OCI-LY3 (cell line): Measurements from ENCODE around the gene GALNT1.

Experiments
- H2AFZ ChIP-seq: fragments of 200-600, 300-600 bp; shearing (Covaris generic); 2 replicates; pipeline ENCODE4 v1.6.0; 2014; ENCODE audit warnings: antibody characterized with exemption, low read depth, low read length
- H3K27ac ChIP-seq: fragments of 200-600, 300-600 bp; sonication (generic); 2 replicates; pipeline ENCODE4 v1.5.1; 2014; ENCODE audit warnings: mild to moderate bottlenecking, low read length, moderate library complexity, mixed read lengths
- H3K27me3 ChIP-seq: fragments of 200-600, 300-600 bp; sonication (generic); 2 replicates; pipeline ENCODE4 v1.6.1; 2014; ENCODE audit warnings: low read depth, low read length, mixed read lengths
- H3K36me3 ChIP-seq: fragments of 200-600, 300-600 bp; sonication (generic); replicated peaks from 2 replicates; pipeline ENCODE3; 2014; ENCODE audit warnings: low read depth, low read length, mixed read lengths
- H3K4me1 ChIP-seq: fragments of 300-600, 200-600 bp; sonication (generic); 2 replicates; pipeline ENCODE4 v1.6.1; 2014; ENCODE audit warnings: low read length, mixed read lengths
- H3K4me2 ChIP-seq: fragments of 200-600, 300-600 bp; sonication (generic); 2 replicates; pipeline ENCODE4 v1.6.1; 2014; ENCODE audit warnings: low read length, mixed read lengths
- H3K4me3 ChIP-seq: fragments of 300-600, 200-600 bp; sonication (generic); 2 replicates; pipeline ENCODE4 v1.5.1; 2014; ENCODE audit warnings: antibody characterized with exemption, mild to moderate bottlenecking, low read length, moderate library complexity
- H3K79me2 ChIP-seq: fragments of 300-600, 200-600 bp; shearing (Covaris generic); 2 replicates; pipeline ENCODE4 v1.6.1; 2014; ENCODE audit warnings: mild to moderate bottlenecking, low read length, mixed read lengths
- H3K9ac ChIP-seq: fragments of 300-600, 200-600 bp; shearing (Covaris generic); 2 replicates; pipeline ENCODE4 v1.6.0; 2014; ENCODE audit warnings: mild to moderate bottlenecking, low read length, moderate library complexity
- H3K9me3 ChIP-seq: fragments of 200-600, 300-600 bp; shearing (Covaris generic); 2 replicates; pipeline ENCODE4 v1.6.1; 2014; ENCODE audit warnings: low read length, mixed read lengths; ENCODE audit not compliant: insufficient read depth
- H4K20me1 ChIP-seq: fragments of 200-600, 300-600 bp; sonication (generic); 2 replicates; pipeline ENCODE4 v1.6.1; 2016; ENCODE audit warnings: low read length, mixed read lengths; ENCODE audit not compliant: insufficient read depth
- EZH2phosphoT487 ChIP-seq: fragments of 200-600 bp; shearing (Covaris generic); IDR thresholded peaks from 2 replicates; pipeline ENCODE4 v1.6.1; 2018; ENCODE audit warnings: antibody characterized with exemption, mixed run types, low read depth
- TF ChIP-seq, protein P1 (sequence below): fragments of 200-600, 300-600 bp; sonication (generic); IDR thresholded peaks from 2 replicates; pipeline ENCODE4 v1.5.1; 2014; ENCODE audit warnings: antibody characterized with exemption, low read length, low read depth

The GALNT1 gene

DNA sequence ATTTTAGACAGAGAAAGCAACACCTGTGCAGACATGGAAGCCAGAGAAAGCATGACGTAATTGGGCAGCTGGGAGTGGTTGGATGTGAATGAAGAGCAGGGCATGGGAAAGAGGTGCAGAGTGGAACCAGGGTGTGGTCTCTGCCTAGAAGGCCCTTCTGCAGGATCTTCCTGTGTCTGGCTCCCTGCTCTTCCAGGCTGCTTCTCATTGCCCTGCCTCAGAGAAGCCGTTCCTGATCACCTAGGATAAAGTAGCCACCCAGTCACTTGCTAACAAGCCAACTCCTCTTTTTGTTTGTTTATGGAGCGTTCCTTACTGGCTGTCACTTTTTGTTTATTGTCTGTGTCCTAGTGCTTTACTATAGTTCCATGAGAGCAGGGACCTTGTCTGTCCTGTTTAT, 28.5 kb downstream of the GALNT1 start:
- Histone ChIP-seq H2AFZ (no peak overlapping the region), H3K79me2 (peaks cover 44% of the 10 kb centered on the region), H3K9me3 (no peaks in the 10 kb centered on the region), H3K27ac (no peak overlapping the region), H3K4me2 (no peak overlapping the region), H3K4me3 (no peak overlapping the region), H4K20me1 (peaks cover 3% of the 10 kb centered on the region; the same call in 1 of the 2 replicates), H3K4me1 (no peaks in the 10 kb centered on the region), H3K36me3 (peaks cover 3% of the 10 kb centered on the region), H3K9ac (no peak overlapping the region), H3K27me3 (no peaks in the 10 kb centered on the region)
- TF ChIP-seq, protein P1, sequence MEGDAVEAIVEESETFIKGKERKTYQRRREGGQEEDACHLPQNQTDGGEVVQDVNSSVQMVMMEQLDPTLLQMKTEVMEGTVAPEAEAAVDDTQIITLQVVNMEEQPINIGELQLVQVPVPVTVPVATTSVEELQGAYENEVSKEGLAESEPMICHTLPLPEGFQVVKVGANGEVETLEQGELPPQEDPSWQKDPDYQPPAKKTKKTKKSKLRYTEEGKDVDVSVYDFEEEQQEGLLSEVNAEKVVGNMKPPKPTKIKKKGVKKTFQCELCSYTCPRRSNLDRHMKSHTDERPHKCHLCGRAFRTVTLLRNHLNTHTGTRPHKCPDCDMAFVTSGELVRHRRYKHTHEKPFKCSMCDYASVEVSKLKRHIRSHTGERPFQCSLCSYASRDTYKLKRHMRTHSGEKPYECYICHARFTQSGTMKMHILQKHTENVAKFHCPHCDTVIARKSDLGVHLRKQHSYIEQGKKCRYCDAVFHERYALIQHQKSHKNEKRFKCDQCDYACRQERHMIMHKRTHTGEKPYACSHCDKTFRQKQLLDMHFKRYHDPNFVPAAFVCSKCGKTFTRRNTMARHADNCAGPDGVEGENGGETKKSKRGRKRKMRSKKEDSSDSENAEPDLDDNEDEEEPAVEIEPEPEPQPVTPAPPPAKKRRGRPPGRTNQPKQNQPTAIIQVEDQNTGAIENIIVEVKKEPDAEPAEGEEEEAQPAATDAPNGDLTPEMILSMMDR, result no peak
- no peak for TF ChIP-seq EZH2phosphoT487

DNA sequence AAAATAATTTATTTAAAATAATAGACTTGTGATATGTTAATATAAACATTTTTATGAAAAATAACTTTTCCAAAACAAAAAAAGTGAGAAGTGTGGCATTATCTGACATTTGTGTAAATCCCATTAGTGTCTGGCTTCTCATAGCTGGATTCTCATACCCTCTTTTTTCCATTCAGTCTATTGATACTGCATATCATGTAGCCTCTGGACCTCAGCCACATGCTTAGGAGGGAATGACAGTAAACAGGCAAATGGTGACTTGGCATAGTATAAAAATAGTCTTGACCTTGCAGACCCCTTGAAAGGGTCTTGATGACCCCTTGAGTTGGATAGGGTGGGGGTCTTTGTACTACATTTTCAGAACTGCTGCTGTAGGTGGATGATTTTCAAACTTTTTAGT, 29.2 kb downstream of the GALNT1 start:
- Histone ChIP-seq H3K27me3 (no peaks in the 10 kb centered on the region), H3K4me1 (peaks cover 2% of the 10 kb centered on the region), H3K36me3 (peaks cover 3% of the 10 kb centered on the region), H3K9me3 (no peaks in the 10 kb centered on the region), H2AFZ (no peak overlapping the region), H3K27ac (no peak overlapping the region), H4K20me1 (peaks cover 3% of the 10 kb centered on the region; the same call in 1 of the 2 replicates), H3K79me2 (peaks cover 44% of the 10 kb centered on the region), H3K9ac (no peak overlapping the region), H3K4me3 (no peak overlapping the region), H3K4me2 (no peak overlapping the region)
- TF ChIP-seq, protein P1, result no peak
- TF ChIP-seq EZH2phosphoT487, result no peak

DNA sequence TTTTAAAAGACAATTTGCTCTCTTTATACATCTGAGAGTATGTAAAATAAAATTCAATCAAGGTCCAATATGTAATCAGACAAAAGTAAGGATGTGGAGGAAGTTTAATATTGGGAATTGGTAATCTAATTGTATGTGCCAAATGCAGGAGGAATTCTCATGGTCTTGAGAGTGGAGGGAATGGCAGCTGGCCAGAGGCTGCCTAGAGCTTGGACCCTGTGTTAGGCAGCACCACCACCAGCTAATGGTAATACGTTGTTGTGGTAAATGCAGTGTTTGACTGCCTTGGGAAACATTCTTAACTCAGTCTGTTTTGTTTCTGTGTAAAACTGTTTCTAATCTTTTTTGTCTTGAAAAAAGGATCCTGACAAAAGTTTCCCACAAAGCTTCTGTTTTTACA, 30.0 kb downstream of the GALNT1 start:
- TF ChIP-seq EZH2phosphoT487, result no peak
- TF ChIP-seq, protein P1, result no peak
- no peak overlapping the region for H3K27ac ChIP-seq
- H3K4me2 ChIP-seq, result no peak overlapping the region
- H2AFZ ChIP-seq, result no peak overlapping the region
- H3K36me3 ChIP-seq, result no peaks in the 10 kb centered on the region
- H4K20me1 ChIP-seq, result peaks cover 8% of the 10 kb centered on the region
- H3K27me3 ChIP-seq, result no peaks in the 10 kb centered on the region
- no peak overlapping the region for H3K9ac ChIP-seq
- no peak overlapping the region for H3K4me3 ChIP-seq
- H3K4me1 ChIP-seq, result peaks cover 10% of the 10 kb centered on the region
- peaks cover 46% of the 10 kb centered on the region for H3K79me2 ChIP-seq
- H3K9me3 ChIP-seq, result no peaks in the 10 kb centered on the region

DNA sequence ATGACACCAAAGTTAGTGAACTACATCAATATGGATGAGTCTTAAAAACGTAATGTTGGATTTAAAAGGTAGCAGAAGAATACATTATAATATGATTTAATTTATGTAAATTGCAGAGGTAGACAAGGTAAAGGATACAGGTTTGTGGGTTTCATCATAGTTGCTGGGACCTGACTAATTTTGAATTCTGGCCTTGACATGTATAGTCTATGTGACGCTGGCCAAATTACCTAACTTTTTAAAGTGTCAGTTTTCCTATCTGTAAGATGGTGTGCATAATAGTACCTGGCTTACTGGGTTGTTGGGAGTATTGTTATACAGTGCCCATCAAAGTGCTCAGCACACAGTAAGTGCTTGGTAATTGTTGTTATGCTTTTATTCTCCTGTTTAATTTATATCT, 34.5 kb downstream of the GALNT1 start:
- no peaks in the 10 kb centered on the region for H3K27me3 ChIP-seq
- H3K36me3 ChIP-seq, result no peaks in the 10 kb centered on the region
- no peak overlapping the region for H2AFZ ChIP-seq
- no peaks in the 10 kb centered on the region for H3K9me3 ChIP-seq
- H3K4me3 ChIP-seq, result peak overlapping the region; percentile 59; the same call in 1 of the 2 replicates
- TF ChIP-seq, protein P1, result no peak
- TF ChIP-seq EZH2phosphoT487, result no peak
- H3K4me1 ChIP-seq, result peaks cover 21% of the 10 kb centered on the region
- H4K20me1 ChIP-seq, result peaks cover 7% of the 10 kb centered on the region
- H3K9ac ChIP-seq, result no peak overlapping the region
- peak overlapping the region; percentile 48; the same call in 1 of the 2 replicates for H3K27ac ChIP-seq
- peak overlapping the region; percentile 90 for H3K4me2 ChIP-seq
- H3K79me2 ChIP-seq, result peaks cover 31% of the 10 kb centered on the region
